GM21360 (cell line): Measurements from ENCODE around the gene NKAP.
A peak's percentile ranks its signal among the peaks of the same experiment; 100 is the strongest.
"Not testable (repeated sequence)": the region's sequence is repeated elsewhere in the genome, so short reads cannot be mapped to it uniquely, and the experiment has no call there.

Source experiments
- ATAC-seq: cut with Tn5 transposase; IDR thresholded peaks from one replicate; pipeline ENCODE4 v1.9.1; 2021; ENCODE audit warnings: mild to moderate bottlenecking, moderate library complexity; ENCODE audit not compliant: unreplicated experiment

The NKAP gene

GRCh38 chrX:119942173-119942819 lies 1.3 kb downstream of the NKAP start:
- ATAC-seq = no peak

GRCh38 chrX:119941336-119941735 lies 2.2 kb downstream of the NKAP start:
- no peak for ATAC-seq

- ATAC-seq = no peak
Observed at GRCh38 chrX:119935215-119935874, 8.2 kb downstream of the NKAP start.

- not testable (repeated sequence) for ATAC-seq
Observed at GRCh38 chrX:119922391-119922790, 21.2 kb downstream of the NKAP start.

- no peak for ATAC-seq
Observed at GRCh38 chrX:119919835-119920585, 23.5 kb downstream of the NKAP start.

GRCh38 chrX:119917877-119918276 lies 25.7 kb downstream of the NKAP start:
- no peak for ATAC-seq

- ATAC-seq = no peak
Observed at GRCh38 chrX:119916310-119916709, 27.2 kb downstream of the NKAP start.

- no peak for ATAC-seq
Observed at GRCh38 chrX:119900976-119901375, 42.6 kb downstream of the NKAP start.

GRCh38 chrX:119899125-119899524 lies 44.4 kb downstream of the NKAP start:
- ATAC-seq = no peak

- ATAC-seq = no peak
Observed at GRCh38 chrX:119895843-119896326, 47.7 kb downstream of the NKAP start, which contains the start of gene AKAP14. TSS of gene AKAP14 (plus strand) at chrX:119895893. CDS start at chrX:119903224, 7,331 bp downstream.

- not testable (repeated sequence) for ATAC-seq
Observed at GRCh38 chrX:119891961-119892692, 51.4 kb downstream of the NKAP start.

- ATAC-seq = not testable (repeated sequence)
Observed at GRCh38 chrX:119890626-119891025, 52.9 kb downstream of the NKAP start.

GRCh38 chrX:119887721-119888425 lies 55.7 kb downstream of the NKAP start:
- ATAC-seq = no peak

GRCh38 chrX:119885554-119886428 lies 57.8 kb downstream of the NKAP start:
- ATAC-seq = no peak

- ATAC-seq = peak; percentile 90
Observed at GRCh38 chrX:119880552-119881437, 62.8 kb downstream of the NKAP start.

- ATAC-seq = no peak
Observed at GRCh38 chrX:119880076-119880475, 63.5 kb downstream of the NKAP start.

GRCh38 chrX:119878740-119879139 lies 64.8 kb downstream of the NKAP start:
- ATAC-seq = no peak
